ENCODE data around the gene LHFPL3.

DNA sequence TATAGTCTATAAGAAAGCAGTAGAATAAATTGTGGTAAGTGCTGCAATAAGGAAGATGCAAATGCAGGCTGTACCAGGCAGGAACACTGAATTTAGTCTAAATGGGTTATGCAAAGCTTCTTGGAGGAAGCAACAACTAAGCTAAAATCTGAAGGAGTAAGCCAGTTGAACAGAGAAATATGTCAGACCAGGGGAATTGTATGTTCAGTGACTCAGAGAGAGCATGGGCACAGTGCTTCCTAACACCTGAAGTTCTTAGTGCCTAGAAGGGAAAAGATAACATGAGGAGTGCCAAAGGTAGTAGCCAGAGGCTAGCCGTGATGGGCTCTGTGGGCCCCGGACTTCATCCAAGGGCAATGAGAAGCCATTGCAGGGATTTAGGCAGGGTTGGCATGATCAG, 481.5 kb downstream of the LHFPL3 start:
- TF ChIP-seq, protein P1, sequence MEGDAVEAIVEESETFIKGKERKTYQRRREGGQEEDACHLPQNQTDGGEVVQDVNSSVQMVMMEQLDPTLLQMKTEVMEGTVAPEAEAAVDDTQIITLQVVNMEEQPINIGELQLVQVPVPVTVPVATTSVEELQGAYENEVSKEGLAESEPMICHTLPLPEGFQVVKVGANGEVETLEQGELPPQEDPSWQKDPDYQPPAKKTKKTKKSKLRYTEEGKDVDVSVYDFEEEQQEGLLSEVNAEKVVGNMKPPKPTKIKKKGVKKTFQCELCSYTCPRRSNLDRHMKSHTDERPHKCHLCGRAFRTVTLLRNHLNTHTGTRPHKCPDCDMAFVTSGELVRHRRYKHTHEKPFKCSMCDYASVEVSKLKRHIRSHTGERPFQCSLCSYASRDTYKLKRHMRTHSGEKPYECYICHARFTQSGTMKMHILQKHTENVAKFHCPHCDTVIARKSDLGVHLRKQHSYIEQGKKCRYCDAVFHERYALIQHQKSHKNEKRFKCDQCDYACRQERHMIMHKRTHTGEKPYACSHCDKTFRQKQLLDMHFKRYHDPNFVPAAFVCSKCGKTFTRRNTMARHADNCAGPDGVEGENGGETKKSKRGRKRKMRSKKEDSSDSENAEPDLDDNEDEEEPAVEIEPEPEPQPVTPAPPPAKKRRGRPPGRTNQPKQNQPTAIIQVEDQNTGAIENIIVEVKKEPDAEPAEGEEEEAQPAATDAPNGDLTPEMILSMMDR (IDR thresholded peaks at IDR 0.05), result no peak
- no peak for TF ChIP-seq POLR2A (IDR thresholded peaks at IDR 0.05)

All from esophagus squamous epithelium (tissue), 4 donors.